HL-60 (cell line): ENCODE results near the gene FRMPD2.

ENCODE experiments used
- DNase-seq, 2 experiments: peaks; one replicate each; pipeline ENCODE4 v3.0.0-alpha.2; 2010 to 2020; ENCODE audit warnings: low read depth in 1 of 2, low spot score in 1 of 2
- H3K27ac ChIP-seq: fragments of 250-450 bp; sonication (Bioruptor Pico); replicated peaks from 2 replicates; pipeline ENCODE4 v1.5.1; 2020; ENCODE audit warnings: mild to moderate bottlenecking, moderate library complexity
- H3K27me3 ChIP-seq: fragments of 250-450 bp; sonication (Bioruptor Pico); 2 replicates; pipeline ENCODE4 v1.5.1; 2021; ENCODE audit warnings: mild to moderate bottlenecking, moderate library complexity; ENCODE audit not compliant: insufficient read depth, poor library complexity, severe bottlenecking
- H3K4me3 ChIP-seq: replicated peaks from 2 replicates; pipeline ENCODE4 v1.5.1; 2011; ENCODE audit warnings: mild to moderate bottlenecking, control low read depth, low read length; ENCODE audit not compliant: insufficient read depth
- GABPA ChIP-seq: IDR thresholded peaks from 2 replicates; pipeline ENCODE4 v1.6.1; 2012; ENCODE audit warnings: low read depth
- POLR2AphosphoS5 ChIP-seq: IDR thresholded peaks from 2 replicates; pipeline ENCODE4 v1.6.1; 2012; ENCODE audit warnings: low read depth
- SPI1 ChIP-seq: IDR thresholded peaks from 2 replicates; pipeline ENCODE4 v1.6.1; 2012; ENCODE audit warnings: low read depth, mild to moderate bottlenecking, borderline replicate concordance
- TF ChIP-seq, protein P1 (sequence below): IDR thresholded peaks from one replicate; pipeline ENCODE4 v1.5.1; 2011; ENCODE audit warnings: low read length, control low read depth, inconsistent platforms; ENCODE audit not compliant: insufficient read depth
- TF ChIP-seq, protein P2 (sequence below): IDR thresholded peaks from 2 replicates; pipeline ENCODE4 v1.6.1; 2012; ENCODE audit warnings: low read depth; ENCODE audit not compliant: insufficient replicate concordance

Gene FRMPD2

DNA sequence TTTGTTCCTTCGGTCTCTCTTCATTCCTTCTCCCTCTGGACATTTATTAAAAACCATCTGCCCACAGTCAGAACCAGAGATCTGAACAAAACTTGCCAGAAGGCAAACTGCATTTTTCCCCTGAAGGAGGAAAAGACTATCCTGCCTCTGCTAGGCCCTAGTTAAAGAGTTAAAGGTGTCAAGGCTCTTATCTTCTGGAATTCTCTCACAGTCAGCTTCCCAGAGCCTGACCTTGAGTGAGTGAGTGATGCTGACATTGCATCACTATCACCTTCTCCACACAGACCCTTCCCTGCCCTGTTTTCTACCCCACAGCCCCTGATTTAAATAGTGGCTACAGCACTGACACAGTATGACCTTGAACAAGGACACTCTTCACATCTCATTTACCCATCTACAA, 16.4 kb downstream of the FRMPD2 start:
- H3K4me3 ChIP-seq = no peak overlapping the region
- peaks cover 7% of the 10 kb centered on the region for H3K27me3 ChIP-seq
- DNase-seq = no peak
- no peak overlapping the region for H3K27ac ChIP-seq
- TF ChIP-seq GABPA (no peak), POLR2AphosphoS5 (no peak), SPI1 (no peak)
- TF ChIP-seq, protein P1, sequence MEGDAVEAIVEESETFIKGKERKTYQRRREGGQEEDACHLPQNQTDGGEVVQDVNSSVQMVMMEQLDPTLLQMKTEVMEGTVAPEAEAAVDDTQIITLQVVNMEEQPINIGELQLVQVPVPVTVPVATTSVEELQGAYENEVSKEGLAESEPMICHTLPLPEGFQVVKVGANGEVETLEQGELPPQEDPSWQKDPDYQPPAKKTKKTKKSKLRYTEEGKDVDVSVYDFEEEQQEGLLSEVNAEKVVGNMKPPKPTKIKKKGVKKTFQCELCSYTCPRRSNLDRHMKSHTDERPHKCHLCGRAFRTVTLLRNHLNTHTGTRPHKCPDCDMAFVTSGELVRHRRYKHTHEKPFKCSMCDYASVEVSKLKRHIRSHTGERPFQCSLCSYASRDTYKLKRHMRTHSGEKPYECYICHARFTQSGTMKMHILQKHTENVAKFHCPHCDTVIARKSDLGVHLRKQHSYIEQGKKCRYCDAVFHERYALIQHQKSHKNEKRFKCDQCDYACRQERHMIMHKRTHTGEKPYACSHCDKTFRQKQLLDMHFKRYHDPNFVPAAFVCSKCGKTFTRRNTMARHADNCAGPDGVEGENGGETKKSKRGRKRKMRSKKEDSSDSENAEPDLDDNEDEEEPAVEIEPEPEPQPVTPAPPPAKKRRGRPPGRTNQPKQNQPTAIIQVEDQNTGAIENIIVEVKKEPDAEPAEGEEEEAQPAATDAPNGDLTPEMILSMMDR = no peak
- TF ChIP-seq, protein P2, sequence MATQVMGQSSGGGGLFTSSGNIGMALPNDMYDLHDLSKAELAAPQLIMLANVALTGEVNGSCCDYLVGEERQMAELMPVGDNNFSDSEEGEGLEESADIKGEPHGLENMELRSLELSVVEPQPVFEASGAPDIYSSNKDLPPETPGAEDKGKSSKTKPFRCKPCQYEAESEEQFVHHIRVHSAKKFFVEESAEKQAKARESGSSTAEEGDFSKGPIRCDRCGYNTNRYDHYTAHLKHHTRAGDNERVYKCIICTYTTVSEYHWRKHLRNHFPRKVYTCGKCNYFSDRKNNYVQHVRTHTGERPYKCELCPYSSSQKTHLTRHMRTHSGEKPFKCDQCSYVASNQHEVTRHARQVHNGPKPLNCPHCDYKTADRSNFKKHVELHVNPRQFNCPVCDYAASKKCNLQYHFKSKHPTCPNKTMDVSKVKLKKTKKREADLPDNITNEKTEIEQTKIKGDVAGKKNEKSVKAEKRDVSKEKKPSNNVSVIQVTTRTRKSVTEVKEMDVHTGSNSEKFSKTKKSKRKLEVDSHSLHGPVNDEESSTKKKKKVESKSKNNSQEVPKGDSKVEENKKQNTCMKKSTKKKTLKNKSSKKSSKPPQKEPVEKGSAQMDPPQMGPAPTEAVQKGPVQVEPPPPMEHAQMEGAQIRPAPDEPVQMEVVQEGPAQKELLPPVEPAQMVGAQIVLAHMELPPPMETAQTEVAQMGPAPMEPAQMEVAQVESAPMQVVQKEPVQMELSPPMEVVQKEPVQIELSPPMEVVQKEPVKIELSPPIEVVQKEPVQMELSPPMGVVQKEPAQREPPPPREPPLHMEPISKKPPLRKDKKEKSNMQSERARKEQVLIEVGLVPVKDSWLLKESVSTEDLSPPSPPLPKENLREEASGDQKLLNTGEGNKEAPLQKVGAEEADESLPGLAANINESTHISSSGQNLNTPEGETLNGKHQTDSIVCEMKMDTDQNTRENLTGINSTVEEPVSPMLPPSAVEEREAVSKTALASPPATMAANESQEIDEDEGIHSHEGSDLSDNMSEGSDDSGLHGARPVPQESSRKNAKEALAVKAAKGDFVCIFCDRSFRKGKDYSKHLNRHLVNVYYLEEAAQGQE = no peak

DNA sequence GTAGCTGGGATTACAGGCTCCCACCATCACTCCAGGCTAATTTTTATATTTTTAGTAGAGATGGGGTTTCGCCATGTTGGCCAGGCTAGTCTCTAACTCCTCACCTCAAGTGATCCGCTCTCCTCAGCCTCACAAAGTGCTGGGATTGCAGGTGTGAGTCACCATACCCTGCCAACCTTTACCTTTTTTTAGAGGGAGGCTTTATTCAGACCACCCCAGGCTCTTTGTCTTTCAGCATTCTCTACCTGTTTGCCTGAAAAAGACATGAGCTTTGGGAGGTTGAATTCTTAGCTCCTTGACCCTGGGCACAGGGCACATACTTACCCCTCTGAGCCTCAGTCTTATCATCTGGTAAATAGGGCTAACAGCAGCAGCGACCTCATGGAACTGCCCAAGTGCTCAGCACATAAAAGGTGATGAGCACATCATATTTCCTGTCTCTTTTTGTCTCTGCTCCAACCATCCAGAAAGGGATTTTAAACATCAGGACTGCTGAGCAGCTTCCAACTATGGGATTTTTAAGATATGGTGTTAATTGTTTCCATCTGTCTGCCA, 17.0 kb downstream of the FRMPD2 start:
- H3K4me3 ChIP-seq = no peak overlapping the region
- TF ChIP-seq, protein P1 = no peak
- TF ChIP-seq, protein P2 = no peak
- TF ChIP-seq GABPA (no peak), SPI1 (no peak), POLR2AphosphoS5 (no peak)
- H3K27me3 ChIP-seq = peaks cover 5% of the 10 kb centered on the region
- no peak for DNase-seq
- H3K27ac ChIP-seq = no peak overlapping the region

- Histone ChIP-seq H3K27ac (no peak overlapping the region), H3K4me3 (no peak overlapping the region), H3K27me3 (peaks cover 2% of the 10 kb centered on the region)
- TF ChIP-seq POLR2AphosphoS5 (no peak), GABPA (no peak)
- TF ChIP-seq, protein P1 = no peak
- no peak for DNase-seq
These were observed 18.8 kb downstream of the FRMPD2 start for GRCh38 chr10:48255722-48256121.
